Right forelimb (tissue), 1 donor: Measurements from ENCODE around the gene ZC3H12A.
A peak's percentile ranks its signal among the peaks of the same experiment; 100 is the strongest.
"Not testable (repeated sequence)": the region's sequence is repeated elsewhere in the genome, so short reads cannot be mapped to it uniquely, and the experiment has no call there.

Source experiments
- DNase-seq: peaks from one replicate; pipeline ENCODE4 v3.0.0-alpha.2; 2018

Gene ZC3H12A

DNA sequence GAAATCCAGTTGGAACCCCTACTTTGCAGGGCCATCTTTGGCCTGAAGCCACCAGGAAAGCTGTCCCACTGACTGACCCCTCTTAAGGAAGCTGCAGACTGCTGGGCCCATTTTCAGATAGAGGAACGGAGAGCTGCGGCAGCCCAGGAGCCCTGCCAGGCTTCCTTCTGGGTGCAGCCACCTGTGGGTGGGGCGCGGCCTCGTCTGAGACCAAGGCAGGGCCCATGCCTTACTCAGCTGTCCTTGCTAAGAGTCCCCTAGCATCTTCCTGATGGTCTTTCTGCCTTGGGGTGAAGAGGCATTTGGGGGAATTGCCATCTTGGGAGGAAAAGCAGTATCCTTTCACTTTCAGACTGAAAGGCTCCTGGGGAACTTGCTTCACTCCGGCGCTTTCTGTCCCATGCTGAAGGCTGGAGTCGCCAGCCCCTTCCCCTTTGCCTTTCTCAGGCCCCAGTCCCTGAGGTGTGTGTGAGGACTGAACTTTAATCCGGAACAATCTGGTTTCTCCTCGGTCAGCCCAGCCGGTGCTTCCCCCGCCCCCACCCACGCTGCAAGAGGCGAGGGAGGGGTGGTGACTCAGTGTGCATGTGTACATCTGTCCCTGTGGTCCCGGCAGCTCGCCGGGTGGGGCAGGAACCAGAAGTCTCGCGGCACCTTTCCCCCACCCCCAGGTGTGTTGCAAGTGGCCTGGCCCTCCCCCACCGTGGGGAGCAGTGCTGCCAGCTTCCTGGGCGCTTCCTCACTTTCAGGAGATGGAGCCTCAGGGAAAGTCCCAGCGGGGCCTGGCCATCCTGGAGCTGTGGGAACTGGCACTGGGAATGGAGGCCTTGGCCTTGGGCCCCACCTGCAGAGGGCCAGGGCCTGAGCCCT is 5.1 kb downstream of the ZC3H12A start:
- DNase-seq, result no peak

DNA sequence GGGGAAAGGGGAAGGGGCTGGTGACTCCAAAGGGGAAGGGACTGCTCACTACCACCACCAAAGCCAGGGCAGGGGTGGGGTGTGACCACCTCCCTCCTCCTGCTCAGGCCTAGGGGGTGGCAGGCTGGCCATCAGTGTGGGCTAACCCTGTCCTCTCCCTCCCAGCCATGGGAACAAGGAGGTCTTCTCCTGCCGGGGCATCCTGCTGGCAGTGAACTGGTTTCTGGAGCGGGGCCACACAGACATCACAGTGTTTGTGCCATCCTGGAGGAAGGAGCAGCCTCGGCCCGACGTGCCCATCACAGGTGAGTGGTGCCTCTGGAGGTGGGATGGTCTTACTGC is 5.7 kb downstream of the ZC3H12A start:
- DNase-seq, result no peak

DNA sequence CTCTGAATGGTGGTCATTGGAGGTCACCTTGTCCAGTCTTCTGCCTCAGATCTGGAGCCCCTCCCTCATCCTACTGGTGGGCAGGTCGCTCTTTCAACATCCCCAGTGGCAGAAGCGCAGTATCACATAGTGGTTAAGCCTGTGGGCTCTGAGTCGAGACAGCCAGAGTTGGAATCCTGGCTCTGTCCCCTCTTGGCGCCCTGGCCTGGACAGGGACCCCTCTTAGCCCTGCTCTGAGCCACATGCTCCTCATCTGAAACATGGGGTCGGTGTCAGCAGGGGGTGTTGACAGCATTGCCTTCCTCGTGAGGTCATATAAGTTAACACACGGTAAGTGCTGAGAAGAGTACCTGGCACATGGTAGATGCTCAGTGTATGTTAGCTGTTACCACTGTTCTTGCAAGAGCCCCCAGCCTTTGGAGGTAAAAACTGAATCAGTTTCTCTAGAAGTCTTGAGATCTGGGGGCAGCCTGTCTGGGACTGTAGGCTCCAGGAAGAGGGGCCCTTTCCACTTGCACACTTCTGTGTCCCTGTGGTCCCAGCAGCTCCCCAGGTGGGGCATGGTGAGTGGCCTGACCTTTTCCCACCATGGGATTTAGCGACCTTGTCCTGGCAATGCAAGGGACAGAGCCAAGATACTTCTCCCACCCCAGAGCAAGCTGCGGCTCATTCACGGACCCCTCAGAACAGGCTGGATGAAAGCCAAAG is 6.4 kb downstream of the ZC3H12A start:
- DNase-seq, result no peak

DNA sequence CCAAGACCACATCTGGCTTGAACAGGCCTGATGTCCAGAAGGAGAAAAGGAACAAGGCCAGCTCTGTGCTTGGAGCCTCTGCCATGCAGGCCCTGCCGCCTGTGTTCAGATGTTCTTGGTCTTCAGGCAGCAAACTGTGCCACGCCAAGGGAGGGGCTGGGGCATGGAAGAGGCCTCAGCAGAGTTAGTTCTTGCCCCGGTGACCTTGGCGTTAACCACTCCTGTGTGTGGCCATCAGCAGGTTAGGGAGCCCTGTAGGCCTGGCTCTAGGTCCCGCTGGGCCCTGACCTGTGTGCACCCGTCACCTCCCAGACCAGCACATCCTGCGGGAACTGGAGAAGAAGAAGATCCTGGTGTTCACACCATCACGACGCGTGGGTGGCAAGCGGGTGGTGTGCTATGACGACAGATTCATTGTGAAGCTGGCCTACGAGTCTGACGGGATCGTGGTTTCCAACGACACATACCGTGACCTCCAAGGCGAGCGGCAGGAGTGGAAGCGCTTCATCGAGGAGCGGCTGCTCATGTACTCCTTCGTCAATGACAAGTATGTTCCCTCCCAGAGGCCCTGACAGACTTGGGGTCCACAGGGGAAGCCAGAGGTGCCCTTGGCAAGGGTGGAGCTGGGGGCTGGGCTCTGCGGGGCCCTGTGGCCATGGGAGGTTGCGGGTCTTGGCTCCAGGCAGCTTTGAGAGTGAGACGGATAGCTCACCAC is 7.1 kb downstream of the ZC3H12A start:
- DNase-seq, result no peak

DNA sequence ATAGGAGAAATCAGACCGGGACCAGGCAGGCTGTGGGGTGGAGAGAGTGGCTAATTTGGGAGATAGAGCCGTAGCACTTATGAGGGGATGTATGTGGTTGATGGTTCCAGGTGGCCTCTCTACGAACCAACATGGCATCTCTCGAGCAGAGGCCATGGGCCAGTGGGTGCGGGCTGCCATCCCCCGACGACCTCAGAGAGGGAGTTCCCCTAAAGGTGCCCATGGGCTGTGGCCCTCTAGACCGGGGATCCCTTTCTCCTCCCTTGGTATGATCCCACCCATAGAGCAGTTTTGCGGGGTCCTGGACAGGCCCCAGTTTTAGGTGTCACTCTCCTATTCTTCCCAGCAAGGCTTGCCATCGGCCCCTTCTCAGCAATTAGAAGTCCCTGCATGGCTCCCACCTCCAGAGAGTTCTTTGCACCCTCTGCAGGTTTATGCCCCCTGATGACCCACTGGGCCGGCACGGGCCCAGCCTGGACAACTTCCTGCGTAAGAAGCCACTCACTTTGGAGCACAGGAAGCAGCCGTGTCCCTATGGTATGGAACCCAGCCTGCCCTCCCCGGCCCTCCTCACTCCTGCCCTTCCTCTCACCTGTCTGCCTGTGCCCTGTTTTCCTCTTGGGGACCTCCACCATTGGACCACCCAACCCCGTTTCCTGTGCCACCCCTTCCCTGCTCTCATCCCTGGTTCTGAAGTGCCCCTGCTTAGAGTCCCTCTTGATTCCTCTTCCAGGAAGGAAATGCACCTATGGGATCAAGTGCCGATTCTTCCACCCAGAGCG is 7.8 kb downstream of the ZC3H12A start:
- no peak for DNase-seq

DNA sequence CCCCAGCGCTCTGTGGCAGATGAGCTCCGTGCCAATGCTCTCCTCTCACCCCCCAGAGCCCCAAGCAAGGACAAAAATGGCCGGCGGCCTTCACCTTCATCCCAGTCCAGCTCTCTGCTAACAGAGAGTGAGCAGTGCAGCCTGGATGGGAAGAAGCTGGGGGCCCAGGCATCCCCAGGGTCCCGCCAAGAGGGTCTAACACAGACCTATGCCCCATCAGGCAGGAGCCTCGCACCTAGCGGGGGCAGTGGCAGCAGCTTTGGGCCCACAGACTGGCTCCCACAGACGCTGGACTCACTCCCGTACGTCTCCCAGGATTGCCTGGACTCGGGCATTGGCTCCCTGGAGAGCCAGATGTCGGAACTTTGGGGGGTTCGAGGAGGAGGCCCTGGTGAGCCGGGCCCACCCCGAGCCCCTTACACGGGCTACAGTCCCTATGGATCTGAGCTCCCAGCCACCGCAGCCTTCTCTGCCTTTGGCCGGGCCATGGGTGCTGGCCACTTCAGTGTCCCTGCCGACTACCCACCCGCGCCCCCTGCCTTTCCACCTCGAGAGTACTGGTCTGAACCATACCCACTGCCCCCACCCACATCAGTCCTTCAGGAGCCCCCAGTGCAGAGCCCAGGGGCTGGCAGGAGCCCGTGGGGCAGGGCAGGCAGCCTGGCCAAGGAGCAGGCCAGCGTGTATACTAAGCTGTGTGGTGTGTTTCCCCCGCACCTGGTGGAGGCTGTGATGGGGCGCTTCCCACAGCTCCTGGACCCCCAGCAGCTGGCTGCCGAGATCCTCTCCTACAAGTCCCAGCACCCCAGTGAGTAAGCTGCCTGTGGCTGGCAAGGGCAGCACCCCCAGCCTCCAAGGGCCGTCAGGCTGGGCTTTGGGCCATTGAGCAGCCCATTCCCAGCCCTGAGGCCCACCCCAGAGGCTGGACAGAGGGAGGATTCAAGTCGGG is 8.7 kb downstream of the ZC3H12A start:
- no peak for DNase-seq

DNA sequence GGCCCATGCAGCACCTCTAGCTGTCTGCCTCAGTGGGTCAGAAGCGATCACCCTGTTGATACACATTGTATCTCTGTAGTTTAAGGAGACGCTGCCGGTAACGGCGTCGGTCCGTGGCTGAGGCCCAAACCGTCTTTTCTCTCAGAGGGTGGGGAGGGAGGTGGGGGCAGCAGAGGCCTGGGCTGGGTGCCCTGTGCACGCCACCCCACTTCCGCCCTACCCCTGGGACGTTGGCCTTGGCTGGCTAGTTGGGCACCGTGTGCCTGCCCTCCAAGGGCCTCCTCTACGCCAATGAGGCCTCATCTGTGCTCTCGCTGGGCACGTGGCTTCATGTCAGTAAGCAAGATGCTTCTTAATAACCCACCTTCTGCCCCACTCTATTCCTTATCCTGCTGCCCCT is 9.4 kb downstream of the ZC3H12A start:
- no peak for DNase-seq

DNA sequence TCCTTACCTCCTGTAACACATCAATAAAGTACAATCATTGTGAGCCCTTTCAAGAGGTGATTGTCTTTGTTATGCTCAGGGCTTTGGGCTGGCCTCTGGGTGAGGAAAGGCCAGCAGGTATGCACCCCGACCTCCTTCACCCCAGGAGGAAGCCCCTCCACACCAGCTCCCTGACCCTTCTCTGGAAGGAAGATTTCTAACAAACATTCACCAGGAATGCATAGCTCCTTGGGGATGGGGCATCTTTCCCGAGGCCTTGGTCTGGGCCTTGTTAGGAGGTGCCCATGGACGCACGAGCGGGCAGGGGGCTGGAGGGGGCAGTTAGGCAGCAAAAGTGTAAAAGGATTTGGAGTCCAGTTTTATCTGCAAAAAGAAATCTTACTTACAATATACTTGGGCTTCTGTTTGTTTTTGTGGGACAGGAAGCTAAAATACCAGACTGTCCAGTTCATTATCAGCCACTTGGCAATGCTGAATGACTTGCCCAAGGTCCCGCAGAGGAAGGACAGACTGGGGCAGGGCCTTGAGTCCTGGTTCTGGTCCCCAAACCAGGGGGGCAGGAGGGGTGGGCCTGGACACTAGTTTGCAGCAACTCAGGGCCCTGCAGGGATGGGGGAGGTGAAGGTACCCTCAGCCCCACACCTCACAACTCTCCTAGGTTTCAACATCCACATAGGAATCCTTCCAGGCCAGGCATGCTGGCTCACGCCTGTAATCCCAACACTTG is 10.1 kb downstream of the ZC3H12A start:
- no peak for DNase-seq

DNA sequence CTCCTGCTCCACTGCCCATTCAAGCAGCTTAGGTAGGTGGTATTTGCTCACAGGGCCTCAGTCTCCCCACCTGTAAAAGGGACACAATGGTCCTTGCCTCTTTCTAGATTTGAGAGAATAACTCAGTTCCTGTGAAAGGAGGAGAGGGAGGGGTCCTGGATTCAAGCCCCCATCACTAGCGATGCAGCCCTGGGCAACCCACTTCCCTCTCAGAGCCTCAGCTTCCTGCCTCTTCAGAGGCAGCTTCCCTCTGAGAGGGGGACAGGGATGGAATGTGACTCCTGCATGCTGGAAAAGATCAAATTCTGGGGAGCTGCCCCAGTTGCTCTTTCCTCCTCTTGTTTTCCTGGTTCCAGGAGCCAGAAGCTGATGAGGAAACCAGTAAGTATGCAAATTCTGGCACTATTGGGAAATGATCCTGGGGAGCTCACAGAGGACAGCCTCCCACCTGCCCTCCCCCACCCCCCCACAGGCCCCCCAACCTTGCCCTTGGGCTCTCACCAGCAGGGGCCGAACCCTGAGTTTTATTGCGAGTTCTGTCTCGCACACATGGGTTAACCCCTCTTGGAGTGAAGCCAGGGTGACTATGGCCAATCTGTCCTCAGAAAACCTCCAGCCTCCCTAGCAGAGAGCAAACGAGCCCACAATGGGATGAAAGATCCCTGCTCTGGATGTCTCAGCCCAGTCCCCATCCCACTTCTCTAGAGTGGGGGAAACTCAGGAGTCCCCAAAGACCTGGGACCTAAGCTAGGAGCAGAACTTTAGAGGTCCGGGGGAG is 11.7 kb downstream of the ZC3H12A start:
- DNase-seq, result no peak

DNA sequence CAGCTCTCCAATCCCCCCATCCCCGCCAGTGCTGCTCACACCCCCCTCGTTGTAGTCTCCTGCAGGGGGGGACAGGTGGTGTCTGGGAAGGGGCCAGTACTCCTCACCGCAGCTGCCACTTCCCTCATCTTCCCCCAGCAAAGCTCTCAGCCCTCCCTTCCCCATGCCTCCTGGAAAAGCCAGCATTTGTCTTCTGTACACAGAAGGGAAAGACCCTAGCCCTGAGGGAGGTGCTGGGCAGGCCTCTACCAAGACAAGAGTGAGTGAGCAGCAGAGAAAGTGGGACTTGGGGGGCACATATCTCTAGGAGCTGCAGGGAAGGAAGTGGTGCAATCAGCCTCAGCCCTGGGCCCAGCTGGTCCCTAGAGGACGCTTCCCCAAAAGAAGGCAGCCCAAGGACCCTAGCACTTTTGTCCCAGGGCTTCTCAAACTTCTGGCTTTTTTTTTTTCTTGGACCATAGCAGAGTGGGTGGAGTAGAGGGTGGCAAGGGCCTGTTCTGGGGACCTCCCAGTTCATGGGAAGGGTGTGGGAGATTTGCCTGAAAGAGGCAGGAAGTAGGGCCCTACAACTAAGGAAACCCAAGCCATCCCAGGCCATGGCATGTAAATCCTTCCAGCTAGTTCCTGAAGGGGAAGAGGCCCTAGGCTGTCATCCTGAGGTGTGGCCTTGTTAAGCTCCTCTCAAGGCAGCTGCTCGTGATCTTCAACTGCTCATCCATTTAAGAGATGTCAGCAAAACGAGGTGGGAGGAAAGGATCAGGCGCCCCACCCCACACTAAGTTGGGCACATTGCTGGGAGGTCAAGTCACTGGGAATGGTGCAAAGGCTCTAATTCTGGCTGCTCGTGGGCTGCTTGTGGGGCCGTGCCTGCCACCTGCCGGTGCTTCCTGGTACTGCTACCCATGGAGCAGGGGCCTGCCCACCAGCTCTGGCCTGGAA is 12.6 kb downstream of the ZC3H12A start:
- peak; percentile 85 for DNase-seq

DNA sequence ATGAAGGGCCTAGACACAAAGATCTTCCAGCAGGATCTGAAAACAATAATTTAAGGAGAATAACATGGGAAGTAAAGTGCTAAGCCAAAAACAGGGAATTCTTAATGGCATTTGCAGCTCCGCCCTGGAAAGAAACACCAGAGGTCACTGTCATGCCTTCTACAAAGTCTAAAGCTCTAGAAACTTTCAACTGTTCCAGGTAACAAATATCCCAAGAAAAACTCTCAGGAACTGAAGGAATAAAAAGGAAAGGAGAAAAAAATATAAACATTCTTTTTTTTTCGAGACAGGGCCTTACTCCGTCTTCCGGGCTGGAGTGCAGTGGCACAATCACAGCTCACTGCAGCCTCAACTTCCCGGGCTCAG is 13.2 kb downstream of the ZC3H12A start:
- no peak for DNase-seq

DNA sequence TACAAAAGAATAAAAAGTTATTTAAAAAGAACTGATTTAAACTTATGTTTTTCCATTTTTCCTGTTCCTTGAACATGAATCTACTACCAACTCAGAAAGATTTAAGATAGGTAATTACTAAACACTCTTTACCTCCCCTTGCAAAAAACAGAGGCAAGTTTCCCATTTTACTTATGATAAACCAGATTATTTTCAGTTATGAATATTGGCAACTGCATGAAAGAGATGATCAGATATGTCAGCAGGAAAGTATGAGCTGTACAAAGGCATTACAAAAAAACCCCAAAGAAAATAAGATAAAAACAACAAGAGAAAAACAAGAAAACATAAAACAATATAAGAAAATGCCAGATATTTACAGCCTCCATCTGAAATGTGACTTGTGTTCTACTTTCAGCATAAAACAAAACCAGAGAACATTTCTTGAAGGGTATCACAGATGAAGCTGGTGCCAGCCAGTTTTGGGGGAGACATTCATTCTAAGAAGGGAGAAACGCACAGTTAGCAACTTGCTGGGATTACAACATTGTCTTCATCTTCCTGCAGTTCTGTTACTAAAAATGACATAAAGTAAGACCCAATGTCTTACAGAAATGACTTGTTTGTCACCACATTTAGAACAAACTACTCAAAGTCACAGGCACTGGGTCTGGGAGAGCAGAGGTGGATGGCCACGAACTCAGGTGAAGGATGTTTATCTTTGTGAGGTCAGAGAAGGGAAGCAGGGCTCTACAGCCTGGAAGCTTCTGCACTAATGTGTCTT is 19.1 kb downstream of the ZC3H12A start:
- no peak for DNase-seq

DNA sequence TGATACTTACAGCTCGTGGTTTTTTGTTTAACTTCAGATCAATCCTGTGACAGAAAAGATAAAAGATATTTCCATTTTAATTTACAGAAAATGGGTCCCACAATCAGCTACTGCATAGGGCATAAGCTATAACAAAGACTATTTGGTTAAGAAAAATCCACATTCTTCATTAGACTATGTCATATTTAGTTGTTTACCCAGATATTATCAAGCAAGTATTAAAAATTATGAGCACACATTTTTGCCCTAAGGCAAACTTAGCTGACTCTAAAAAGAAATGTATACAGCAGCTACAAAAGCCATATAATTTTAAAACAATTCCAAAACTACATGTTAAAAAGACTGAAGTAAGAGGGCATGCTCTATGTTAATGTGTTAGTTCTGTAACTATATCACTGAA is 21.5 kb downstream of the ZC3H12A start:
- DNase-seq, result no peak

DNA sequence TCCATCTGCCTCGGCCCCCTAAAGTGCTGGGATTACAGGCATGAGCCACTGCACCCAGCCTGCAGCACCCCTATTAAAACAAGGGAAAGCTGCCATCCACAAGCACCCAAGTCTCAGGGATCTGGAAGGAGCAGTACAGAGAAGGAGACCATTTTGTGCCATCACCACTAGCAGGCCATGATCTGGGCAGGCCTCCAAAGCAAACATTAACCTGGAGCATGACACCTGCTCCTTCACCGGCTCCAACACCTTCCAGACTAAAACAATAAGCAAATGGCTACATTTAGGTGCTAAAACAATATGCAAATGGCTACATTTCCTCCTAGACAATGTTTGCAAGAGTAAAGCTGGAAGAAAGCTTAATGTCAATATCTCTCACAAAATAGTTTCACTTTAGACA is 23.5 kb downstream of the ZC3H12A start:
- DNase-seq, result no peak

DNA sequence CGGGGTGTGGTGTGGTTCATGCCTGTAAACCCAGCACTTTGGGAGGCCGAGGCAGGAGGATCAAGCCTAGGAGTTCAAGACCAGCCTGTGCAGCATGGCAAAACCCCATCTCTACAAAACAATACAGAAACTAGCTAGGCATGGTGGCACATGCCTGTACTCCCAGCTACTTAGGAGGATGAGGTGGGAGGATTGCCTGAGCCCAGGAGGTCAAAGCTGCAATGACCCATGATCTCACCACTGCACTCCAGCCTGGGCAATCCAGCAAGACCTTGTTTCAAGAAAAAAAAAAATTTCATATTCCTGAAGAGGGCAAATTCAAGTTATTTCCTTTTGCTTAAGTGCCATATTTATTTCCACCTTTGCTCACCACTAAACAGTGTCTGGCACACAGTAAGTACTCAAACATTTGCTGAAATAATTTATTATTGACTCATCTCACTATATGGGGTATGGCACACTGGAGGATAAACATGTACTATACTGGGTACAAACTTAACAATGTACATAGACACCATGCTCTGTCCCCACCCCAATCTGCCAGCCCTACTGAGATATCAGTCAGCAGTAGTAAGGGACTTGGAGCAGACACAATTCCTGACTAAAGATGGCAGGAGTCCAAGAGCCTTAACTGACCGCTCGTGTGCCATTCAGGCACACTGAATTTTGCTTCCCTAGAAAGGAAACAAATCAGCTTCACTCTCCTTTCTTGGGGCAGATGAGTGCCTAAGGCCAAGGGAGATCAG is 24.7 kb downstream of the ZC3H12A start:
- DNase-seq, result no peak

DNA sequence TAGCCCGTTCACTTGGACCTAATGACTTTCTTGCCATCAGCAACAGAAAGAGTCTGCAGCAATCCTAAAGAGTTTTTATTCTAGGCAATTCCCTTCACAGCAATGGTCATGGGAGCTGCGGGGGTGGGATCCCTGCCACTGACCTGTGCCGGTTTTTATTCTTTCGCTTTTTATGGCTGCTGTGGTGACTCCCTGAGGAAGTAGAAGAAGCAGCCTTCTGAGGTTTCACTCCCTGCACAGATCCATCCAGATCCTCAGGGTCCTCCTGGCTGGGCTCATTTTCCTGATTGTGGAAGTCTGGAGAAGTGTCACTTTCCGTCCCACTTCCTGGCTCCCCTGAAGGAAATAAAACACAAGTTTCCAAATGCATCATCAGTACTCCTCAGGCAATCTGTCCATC is 27.3 kb downstream of the ZC3H12A start:
- DNase-seq, result no peak

DNA sequence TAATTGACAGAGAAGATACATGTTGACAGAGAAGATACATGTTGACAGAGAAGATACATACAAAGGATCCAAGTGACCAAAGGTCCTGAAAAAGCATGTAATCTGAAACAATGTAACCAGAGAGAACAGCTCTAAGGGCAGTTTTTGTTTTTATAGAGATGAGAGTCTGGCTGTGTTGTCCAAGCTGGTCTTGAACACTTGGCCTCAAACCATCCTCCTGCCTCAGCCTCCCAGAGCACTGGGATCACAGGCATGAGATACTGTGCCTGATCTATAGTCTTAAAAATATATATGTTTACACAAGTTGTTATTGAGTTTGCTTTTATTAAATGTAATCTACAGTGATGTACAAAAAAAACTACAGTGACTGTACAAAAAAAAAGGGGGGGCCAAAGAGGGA is 27.7 kb downstream of the ZC3H12A start:
- DNase-seq, result no peak

DNA sequence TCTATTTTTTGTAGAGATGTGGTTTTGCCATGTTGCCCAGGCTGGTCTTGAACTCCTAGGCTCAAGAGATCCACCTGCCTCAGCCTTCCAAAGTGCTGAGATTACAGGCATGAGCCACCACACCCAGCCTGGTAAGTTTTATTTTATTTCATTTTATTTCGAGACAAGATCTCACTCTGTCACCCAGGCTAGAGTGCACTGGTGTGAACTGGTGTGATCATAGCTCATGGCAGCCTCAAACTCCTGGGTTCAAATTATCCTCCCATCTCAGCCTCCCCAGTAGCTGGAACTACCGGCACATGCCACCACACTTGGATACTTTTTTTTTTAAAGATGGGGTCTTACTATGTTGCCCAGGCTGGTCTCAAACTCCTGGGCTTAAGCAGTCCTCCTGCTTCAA is 28.4 kb downstream of the ZC3H12A start:
- not testable (repeated sequence) for DNase-seq
